SHP77 treated with DMSO at 0.1 percent for 48 hours (cell line): ENCODE results near the gene CCDC187.
"Not testable (repeated sequence)": the region's sequence is repeated elsewhere in the genome, so short reads cannot be mapped to it uniquely, and the experiment has no call there.

Experiments used
- DNase-seq: peaks from one replicate; lab custom pipeline; 2025; lab: John Stamatoyannopoulos, UW

CCDC187 gene

GRCh38 chr9:136239135-136239982 lies 64.5 kb downstream of the CCDC187 start:
- DNase-seq, result peak; percentile 17

GRCh38 chr9:136238342-136238732 lies 65.6 kb downstream of the CCDC187 start:
- no peak for DNase-seq

- no peak for DNase-seq
Observed at GRCh38 chr9:136237486-136238341, 66.2 kb downstream of the CCDC187 start.

GRCh38 chr9:136236471-136237410 lies 67.2 kb downstream of the CCDC187 start:
- not testable (repeated sequence) for DNase-seq

GRCh38 chr9:136235709-136236455 lies 68.0 kb downstream of the CCDC187 start:
- no peak for DNase-seq

- DNase-seq, result no peak
Observed at GRCh38 chr9:136235171-136235570, 68.7 kb downstream of the CCDC187 start.

- no peak for DNase-seq
Observed at GRCh38 chr9:136234597-136234996, 69.3 kb downstream of the CCDC187 start.

GRCh38 chr9:136233868-136234267 lies 70.0 kb downstream of the CCDC187 start:
- no peak for DNase-seq

- no peak for DNase-seq
Observed at GRCh38 chr9:136233411-136233810, 70.5 kb downstream of the CCDC187 start.

- no peak for DNase-seq
Observed at GRCh38 chr9:136232969-136233368, 70.9 kb downstream of the CCDC187 start.

GRCh38 chr9:136231478-136232297 lies 72.2 kb downstream of the CCDC187 start:
- DNase-seq, result no peak

- DNase-seq, result no peak
Observed at GRCh38 chr9:136230773-136231172, 73.1 kb downstream of the CCDC187 start.

GRCh38 chr9:136230365-136230764 lies 73.5 kb downstream of the CCDC187 start:
- no peak for DNase-seq

- no peak for DNase-seq
Observed at GRCh38 chr9:136229096-136230065, 74.5 kb downstream of the CCDC187 start.

- no peak for DNase-seq
Observed at GRCh38 chr9:136228107-136228875, 75.6 kb downstream of the CCDC187 start.

- DNase-seq, result no peak
Observed at GRCh38 chr9:136226680-136227407, 77.0 kb downstream of the CCDC187 start.
